CD8-positive, alpha-beta memory T cell (primary cell): ENCODE data around the gene HINT3. TPM values are rescaled to one million over a fixed set of nuclear protein-coding genes. Genes with fewer than 3 reads are reported as not detected.

Source experiments
- CTCF ChIA-PET: fragments of 350-600 bp; sonication (Branson Sonifier 250); formaldehyde crosslinking; loops from one replicate; lab custom pipeline; 2021; ENCODE audit warnings: antibody characterized with exemption; lab: Charles Lee
- POLR2A ChIA-PET: fragments of 350-600 bp; sonication (Branson Sonifier 250); formaldehyde crosslinking; loops from one replicate; lab custom pipeline; 2021; ENCODE audit warnings: antibody characterized with exemption; lab: Charles Lee
- DNase-seq, 5 donors: peaks; one replicate each; pipeline versions ENCODE4 v3.0.0 to v3.0.0-alpha.2; 2020 to 2022; ENCODE audit warnings: mixed read lengths in 1 of 5
- H3K27ac ChIP-seq: one replicate; pipeline ENCODE4 v1.7.0; 2013; ENCODE audit warnings: low read depth, mild to moderate bottlenecking, low read length, moderate library complexity
- H3K27me3 ChIP-seq: 2 replicates; pipeline ENCODE4 v1.7.0; 2013; ENCODE audit warnings: low read length, mild to moderate bottlenecking; ENCODE audit not compliant: insufficient read depth, poor library complexity, severe bottlenecking
- H3K36me3 ChIP-seq: 2 replicates; pipeline ENCODE4 v1.7.0; 2013; ENCODE audit warnings: mild to moderate bottlenecking, low read length, moderate library complexity; ENCODE audit not compliant: insufficient read depth
- H3K4me1 ChIP-seq: 2 replicates; pipeline ENCODE4 v1.7.0; 2013; ENCODE audit warnings: mild to moderate bottlenecking, low read length, moderate library complexity; ENCODE audit not compliant: insufficient read depth
- H3K4me3 ChIP-seq: 2 replicates; pipeline ENCODE4 v1.7.0; 2013; ENCODE audit warnings: mild to moderate bottlenecking, low read length
- H3K9me3 ChIP-seq: 2 replicates; pipeline ENCODE4 v1.7.0; 2013; ENCODE audit warnings: mild to moderate bottlenecking, low read length
- H3K27ac Mint-ChIP-seq, 8 donors: one replicate each; pipeline ENCODE4 v1.8.0; 2020 to 2021; ENCODE audit warnings: mixed read lengths in 8 of 8, mild to moderate bottlenecking in 6 of 8, inconsistent platforms in 3 of 8, moderate library complexity in 3 of 8
- H3K27me3 Mint-ChIP-seq, 2 donors: one replicate each; pipeline ENCODE4 v1.8.0; 2020 to 2021; ENCODE audit warnings: mixed read lengths in 2 of 2, mild to moderate bottlenecking in 1 of 2, moderate library complexity in 1 of 2
- H3K36me3 Mint-ChIP-seq, 3 donors: one replicate each; pipeline ENCODE4 v1.8.0; 2020 to 2021; ENCODE audit warnings: mixed read lengths in 3 of 3, inconsistent platforms in 1 of 3, mild to moderate bottlenecking in 1 of 3
- H3K4me1 Mint-ChIP-seq, 3 donors: one replicate each; pipeline ENCODE4 v1.8.0; 2020 to 2021; ENCODE audit warnings: mixed read lengths in 3 of 3, inconsistent platforms in 1 of 3, mild to moderate bottlenecking in 1 of 3
- H3K4me3 Mint-ChIP-seq, 7 donors: one replicate each; pipeline ENCODE4 v1.8.0; 2020 to 2021; ENCODE audit warnings: mixed read lengths in 7 of 7, mild to moderate bottlenecking in 6 of 7, moderate library complexity in 4 of 7, inconsistent platforms in 2 of 7
- H3K9me3 Mint-ChIP-seq, 5 donors: one replicate each; pipeline ENCODE4 v1.8.0; 2020 to 2022; ENCODE audit warnings: mixed read lengths in 5 of 5, mild to moderate bottlenecking in 3 of 5, moderate library complexity in 2 of 5, inconsistent platforms in 1 of 5
- polyA plus RNA-seq: library from polyadenylated mRNA; unstranded; fragments of 300-500 nt; fragmentation: Illumina TruSeq; gene quantifications from one replicate; pipeline ENCODE4 v1.2.3, GENCODE V29; 2021
- total RNA-seq, 2 experiments: library from RNA; stranded (reverse); gene quantifications; one replicate each; pipeline ENCODE4 v1.2.3, GENCODE V29; 2021

The HINT3 gene
- total and polyA plus RNA-seq, 3 experiments from 2014 or later, result 10.4 to 12.8 (median 12.1) TPM

DNA sequence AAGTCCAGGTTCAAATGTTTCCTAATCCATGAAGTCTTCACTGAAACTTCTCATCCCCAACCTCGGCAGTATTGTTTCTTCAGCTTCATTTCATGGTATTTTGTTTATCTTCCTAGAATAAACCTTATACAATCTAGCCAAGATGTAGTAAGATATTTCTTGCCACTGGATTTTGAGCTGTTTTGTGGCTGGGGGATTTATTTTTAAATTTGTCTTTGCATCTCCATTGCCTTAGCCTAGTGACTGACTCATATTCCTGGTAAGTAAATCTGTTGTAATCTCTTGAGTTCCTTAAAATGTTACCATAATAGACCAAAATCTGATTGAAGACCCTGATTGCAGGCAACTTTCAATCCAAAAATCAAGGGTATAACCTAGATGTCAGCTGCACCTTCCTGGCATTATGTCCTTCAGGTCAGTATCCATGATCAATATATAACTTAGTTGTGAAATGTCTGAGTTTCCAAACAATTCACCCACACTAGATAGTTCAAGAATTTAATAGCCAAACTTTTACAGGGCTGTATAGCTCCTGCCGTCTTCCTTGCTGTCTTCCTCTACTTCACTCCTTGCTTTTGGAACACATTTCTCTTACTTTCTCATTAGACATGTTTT, 25.1 kb downstream of the HINT3 start:
- ChIA-PET CTCF (no interaction called here), POLR2A (no interaction called here)

DNA sequence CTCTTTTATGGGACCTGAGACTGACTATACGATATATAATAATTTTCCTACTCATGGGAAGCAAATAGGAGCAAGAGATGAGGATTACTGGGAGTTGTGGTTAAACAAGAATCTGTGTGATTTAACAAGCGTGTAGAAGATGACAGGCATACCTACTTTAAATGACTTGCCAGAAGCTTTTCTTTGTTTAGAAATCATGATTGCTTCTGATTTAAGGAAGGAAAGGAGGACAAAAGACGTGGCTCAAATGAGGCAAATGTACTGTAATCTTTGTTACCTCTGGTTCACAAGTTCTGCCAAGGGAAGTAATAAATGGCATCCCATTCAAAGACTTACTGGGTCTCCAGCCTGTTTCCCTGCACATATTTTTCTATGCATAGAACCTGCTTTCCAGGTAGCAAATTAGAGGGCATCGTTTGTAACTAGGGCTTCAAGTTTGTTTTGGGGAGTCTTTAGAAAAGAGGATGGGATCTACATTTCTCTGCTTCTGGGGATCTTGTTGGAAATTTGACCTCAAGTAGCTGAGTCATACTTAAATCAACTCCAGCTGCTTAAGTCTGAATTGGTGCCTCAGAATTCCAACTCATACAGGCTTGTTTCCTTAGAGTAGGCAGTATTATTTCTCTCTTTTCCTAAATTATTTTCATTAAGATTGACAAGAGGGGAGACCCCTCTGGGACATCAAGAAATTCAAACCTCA, 26.8 kb downstream of the HINT3 start:
- POLR2A ChIA-PET, result no interaction called here
- no peak for DNase-seq
- Mint-ChIP-seq H3K9me3 (no peaks in the 10 kb centered on the region), H3K27ac (no peak overlapping the region), H3K4me1 (peaks cover 0 to 5% (median 1%) of the 10 kb centered on the region in 3 donors), H3K27me3 (no peaks in the 10 kb centered on the region), H3K36me3 (peaks cover 0 to 11% (median 2%) of the 10 kb centered on the region in 3 donors), H3K4me3 (no peak overlapping the region)
- Histone ChIP-seq H3K27ac (no peak overlapping the region), H3K4me1 (peaks cover 28% of the 10 kb centered on the region), H3K9me3 (no peaks in the 10 kb centered on the region), H3K36me3 (no peaks in the 10 kb centered on the region), H3K27me3 (no peaks in the 10 kb centered on the region), H3K4me3 (no peak overlapping the region)
- CTCF ChIA-PET, result interaction anchor here (1.9 kb wide), 1 partner anchor 27 kb away, joined by 7 read pairs; no protein-coding TSS in a partner anchor

More for the DNA sequence above, 25.1 kb downstream of the HINT3 start:
- no peak for DNase-seq
- H3K4me3 Mint-ChIP-seq, result no peak overlapping the region
- no peak overlapping the region for H3K27ac Mint-ChIP-seq
- Histone ChIP-seq H3K27me3 (no peaks in the 10 kb centered on the region), H3K27ac (no peak overlapping the region), H3K4me3 (no peak overlapping the region), H3K9me3 (no peaks in the 10 kb centered on the region), H3K4me1 (peaks cover 11% of the 10 kb centered on the region), H3K36me3 (no peaks in the 10 kb centered on the region)
- H3K36me3 Mint-ChIP-seq, result peaks cover 0 to 16% (median 4%) of the 10 kb centered on the region in 3 donors
- H3K9me3 Mint-ChIP-seq, result no peaks in the 10 kb centered on the region
- H3K4me1 Mint-ChIP-seq, result peaks cover 0 to 5% (median 1%) of the 10 kb centered on the region in 3 donors
- no peaks in the 10 kb centered on the region for H3K27me3 Mint-ChIP-seq

DNA sequence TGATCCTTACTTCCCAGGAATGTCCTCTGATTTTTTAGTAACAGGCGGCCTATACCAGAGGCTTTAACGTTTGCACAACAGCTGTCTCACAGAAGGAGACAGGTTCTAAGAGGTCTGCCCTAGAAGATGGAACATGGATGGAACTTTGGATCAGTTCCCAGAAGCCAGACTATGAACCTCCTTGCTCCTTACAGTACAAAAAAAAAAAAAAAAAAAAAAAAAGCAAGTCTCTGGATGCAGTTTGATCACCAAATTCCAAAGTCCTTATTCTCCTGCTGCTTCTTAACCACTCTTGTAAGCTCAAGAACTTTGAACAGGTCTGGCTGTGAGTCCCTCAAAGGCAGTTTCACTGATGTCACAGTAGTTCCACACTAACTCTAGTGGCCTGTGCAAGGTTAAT, 27.7 kb downstream of the HINT3 start:
- ChIA-PET CTCF (interaction anchor here (0.6 to 3.3 kb wide), 4 partner anchors 11 to 451 kb away, joined by 3 to 28 read pairs (median 9); no protein-coding TSS in a partner anchor), POLR2A (no interaction called here)
- Histone ChIP-seq H3K36me3 (no peaks in the 10 kb centered on the region), H3K9me3 (no peaks in the 10 kb centered on the region), H3K27me3 (no peaks in the 10 kb centered on the region), H3K4me3 (no peak overlapping the region), H3K27ac (no peak overlapping the region), H3K4me1 (peaks cover 31% of the 10 kb centered on the region)
- Mint-ChIP-seq H3K4me3 (peak overlapping the region in 1 of 7 donors; percentile 51), H3K27me3 (no peaks in the 10 kb centered on the region), H3K36me3 (peaks cover 0 to 2% (median 0%) of the 10 kb centered on the region in 3 donors), H3K27ac (no peak overlapping the region), H3K4me1 (peaks cover 0 to 5% (median 3%) of the 10 kb centered on the region in 3 donors), H3K9me3 (no peaks in the 10 kb centered on the region)
- DNase-seq, result no peak

DNA sequence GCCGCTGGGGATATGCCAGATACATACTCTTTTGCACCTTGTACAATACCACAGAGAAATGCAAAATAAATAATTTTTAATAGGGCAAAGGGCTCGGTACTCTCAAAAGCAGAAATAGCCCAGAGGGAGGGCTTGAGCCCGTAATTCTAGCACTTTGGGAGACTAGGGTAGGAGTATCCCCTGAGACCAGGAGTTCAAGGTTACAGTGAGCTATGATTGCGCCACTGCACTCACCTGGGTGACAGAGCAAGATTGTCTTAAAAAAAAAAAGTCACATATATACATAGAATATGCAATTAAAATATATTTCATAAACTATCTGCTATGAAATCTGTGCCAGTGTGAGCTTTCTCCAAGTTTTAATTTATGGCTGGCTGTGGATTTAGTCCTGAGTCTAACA, 29.0 kb downstream of the HINT3 start:
- Mint-ChIP-seq H3K36me3 (peaks cover 0 to 1% (median 0%) of the 10 kb centered on the region in 3 donors), H3K4me3 (peak overlapping the region in 6 of 7 donors; percentile 5 to 54 (median 33)), H3K27ac (peak overlapping the region in 1 of 8 donors; percentile 5), H3K27me3 (no peaks in the 10 kb centered on the region), H3K9me3 (no peaks in the 10 kb centered on the region), H3K4me1 (peaks cover 4 to 12% (median 8%) of the 10 kb centered on the region in 3 donors)
- ChIA-PET CTCF (interaction anchor here (1.1 to 3.3 kb wide), 6 partner anchors 10 to 204 kb away, joined by 4 to 28 read pairs (median 19); partner anchors contain the start of genes HINT3 and NCOA7), POLR2A (interaction anchor here (0.7 to 2.6 kb wide), 5 partner anchors 11 to 205 kb away, joined by 3 to 37 read pairs (median 9); partner anchors contain the start of genes HINT3 and NCOA7)
- no peak for DNase-seq
- Histone ChIP-seq H3K4me3 (peak overlapping the region; percentile 92), H3K4me1 (peaks cover 34% of the 10 kb centered on the region), H3K36me3 (no peaks in the 10 kb centered on the region), H3K9me3 (no peaks in the 10 kb centered on the region), H3K27ac (peak overlapping the region; percentile 87), H3K27me3 (no peaks in the 10 kb centered on the region)

DNA sequence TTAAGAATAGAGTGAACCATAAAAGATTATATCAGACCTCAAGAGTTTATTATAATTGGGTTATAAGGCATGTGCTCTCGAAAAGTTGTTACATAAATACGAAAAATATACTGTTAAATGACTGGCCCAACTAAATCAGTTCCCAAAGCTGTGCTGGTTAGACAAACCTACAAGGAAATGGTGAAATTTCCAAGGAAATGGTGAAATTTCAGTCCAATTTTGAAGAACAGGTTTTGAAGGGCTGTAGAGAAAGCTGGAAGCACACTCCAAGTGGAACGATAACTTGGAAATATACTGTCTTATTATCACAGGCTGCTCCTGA, 29.4 kb downstream of the HINT3 start:
- no peak overlapping the region for H3K27ac Mint-ChIP-seq
- H3K9me3 ChIP-seq, result no peaks in the 10 kb centered on the region
- CTCF ChIA-PET, result interaction anchor here (1.1 to 3.3 kb wide), 8 partner anchors 9 to 1529 kb away, joined by 3 to 28 read pairs (median 13); partner anchors contain the start of genes HINT3 and NCOA7

DNA sequence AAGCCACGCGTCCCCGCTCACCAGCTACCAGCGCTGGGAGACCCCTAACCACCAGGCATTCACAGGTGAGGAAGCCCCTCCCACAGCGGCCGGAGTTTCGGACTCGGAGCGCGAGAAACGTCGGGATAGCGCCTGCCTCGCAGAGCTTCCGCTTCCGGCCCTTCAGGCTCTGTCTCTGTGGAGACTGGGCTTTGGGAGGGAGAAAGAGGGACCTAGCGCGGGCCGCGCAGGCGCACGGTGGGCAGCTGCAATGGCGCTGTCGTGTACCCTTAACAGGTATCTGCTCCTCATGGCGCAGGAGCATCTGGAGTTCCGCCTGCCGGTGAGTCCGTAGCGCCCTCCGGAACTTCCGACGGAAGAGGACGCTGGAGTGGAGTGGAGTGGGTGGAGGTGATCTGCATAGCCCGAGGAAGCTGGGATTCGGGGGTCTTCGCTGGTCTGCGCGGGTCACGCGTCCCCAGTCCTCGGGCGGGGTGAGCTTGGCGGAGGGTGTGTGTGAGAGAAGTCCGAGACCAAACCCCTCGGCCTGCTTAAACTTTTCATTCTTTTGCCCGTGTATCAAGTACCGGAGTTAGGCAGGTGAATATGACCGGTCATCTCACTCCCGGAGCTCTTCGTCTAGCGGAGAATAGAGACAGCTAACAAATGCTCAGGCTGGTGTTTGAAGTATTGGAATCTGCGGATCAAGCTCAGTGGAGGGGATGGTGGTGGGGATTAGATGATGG, 29.9 kb downstream of the HINT3 start, which contains the start of gene TRMT11:
Gene TRMT11 (plus strand): TSS at position 240 of the 725 bp plus-strand sequence. CDS start 11 bp downstream, at position 251.
- CTCF ChIA-PET, result interaction anchor here (1.1 to 3.3 kb wide), 8 partner anchors 9 to 1528 kb away, joined by 3 to 28 read pairs (median 13); partner anchors contain the start of genes HINT3 and NCOA7
- H3K27ac Mint-ChIP-seq, result peak within 1 kb of the TSS in 1 of 8 donors; percentile 5

More for the DNA sequence above, 29.4 kb downstream of the HINT3 start:
- H3K4me1 ChIP-seq, result peaks cover 34% of the 10 kb centered on the region
- no peaks in the 10 kb centered on the region for H3K27me3 ChIP-seq
- peak overlapping the region; percentile 87 for H3K27ac ChIP-seq
- Mint-ChIP-seq H3K27me3 (no peaks in the 10 kb centered on the region), H3K4me1 (peaks cover 7 to 14% (median 11%) of the 10 kb centered on the region in 3 donors), H3K9me3 (no peaks in the 10 kb centered on the region), H3K4me3 (no peak overlapping the region), H3K36me3 (peaks cover 0 to 1% (median 0%) of the 10 kb centered on the region in 3 donors)
- H3K36me3 ChIP-seq, result no peaks in the 10 kb centered on the region
- POLR2A ChIA-PET, result interaction anchor here (0.7 to 2.6 kb wide), 8 partner anchors 11 to 684 kb away, joined by 3 to 37 read pairs (median 8); partner anchors contain the start of genes HDDC2, HINT3 and NCOA7
- DNase-seq, result no peak
- H3K4me3 ChIP-seq, result peak overlapping the region; percentile 92

DNA sequence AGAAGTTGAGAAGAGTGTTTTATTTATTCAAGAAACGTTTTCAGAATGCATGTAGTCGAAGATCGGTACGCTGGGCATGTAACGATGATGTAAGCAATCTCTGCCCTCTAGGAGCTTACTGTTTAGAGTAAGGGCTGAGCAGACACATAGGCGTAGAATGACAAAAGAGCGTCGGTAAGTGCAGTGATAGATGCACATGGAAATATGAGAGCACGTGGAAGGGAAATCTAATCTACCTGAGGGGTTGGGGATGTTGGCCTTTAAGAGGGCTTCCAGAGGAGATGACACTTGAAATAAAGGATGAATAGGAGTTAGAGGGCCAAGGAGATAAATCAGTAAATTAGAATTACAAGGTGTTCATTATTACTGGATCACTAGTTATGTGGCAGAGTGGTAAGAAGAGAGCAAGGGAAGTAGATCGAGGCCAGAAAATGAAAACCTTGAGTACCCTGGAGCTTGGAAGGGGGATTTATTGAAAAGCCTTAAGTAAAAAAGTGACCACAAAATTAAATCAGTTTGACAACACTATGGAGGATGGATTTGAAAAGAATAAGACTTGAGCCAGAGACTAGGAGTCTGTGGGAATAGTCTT, 30.6 kb downstream of the HINT3 start:
- peaks cover 0 to 1% (median 0%) of the 10 kb centered on the region in 3 donors for H3K36me3 Mint-ChIP-seq
- no peaks in the 10 kb centered on the region for H3K27me3 ChIP-seq
- H3K27ac ChIP-seq, result peak overlapping the region; percentile 87
- no peaks in the 10 kb centered on the region for H3K9me3 Mint-ChIP-seq
- peak overlapping the region; percentile 92 for H3K4me3 ChIP-seq
- H3K9me3 ChIP-seq, result no peaks in the 10 kb centered on the region
- CTCF ChIA-PET, result interaction anchor here (1.2 to 3.3 kb wide), 7 partner anchors 8 to 1528 kb away, joined by 3 to 28 read pairs (median 15); partner anchors contain the start of genes HINT3 and NCOA7
- DNase-seq, result no peak
- POLR2A ChIA-PET, result interaction anchor here (0.6 to 2.6 kb wide), 10 partner anchors 8 to 1552 kb away, joined by 3 to 37 read pairs (median 6); partner anchors contain the start of genes HDDC2, HINT3, NCOA7 and RNF146
- H3K4me1 ChIP-seq, result peaks cover 34% of the 10 kb centered on the region
- H3K27me3 Mint-ChIP-seq, result no peaks in the 10 kb centered on the region
- no peak overlapping the region for H3K27ac Mint-ChIP-seq
- H3K36me3 ChIP-seq, result no peaks in the 10 kb centered on the region
- no peak overlapping the region for H3K4me3 Mint-ChIP-seq
- H3K4me1 Mint-ChIP-seq, result peaks cover 16 to 20% (median 17%) of the 10 kb centered on the region in 3 donors

More for the DNA sequence above, 29.9 kb downstream of the HINT3 start, which contains the start of gene TRMT11:
- Mint-ChIP-seq H3K4me3 (peak within 1 kb of the TSS in 6 of 7 donors; percentile 5 to 54 (median 33)), H3K9me3 (no peaks in the 10 kb centered on the region), H3K4me1 (peaks cover 9 to 15% (median 13%) of the 10 kb centered on the region in 3 donors), H3K27me3 (no peaks in the 10 kb centered on the region), H3K36me3 (peaks cover 0 to 1% (median 0%) of the 10 kb centered on the region in 3 donors)
- POLR2A ChIA-PET, result interaction anchor here (0.6 to 2.6 kb wide), 11 partner anchors 9 to 1552 kb away, joined by 3 to 37 read pairs (median 5); partner anchors contain the start of genes HDDC2, HINT3, NCOA7 and RNF146
- H3K9me3 ChIP-seq, result no peaks in the 10 kb centered on the region
- H3K36me3 ChIP-seq, result no peaks in the 10 kb centered on the region
- H3K4me3 ChIP-seq, result peak within 1 kb of the TSS; percentile 92
- H3K27ac ChIP-seq, result peak within 1 kb of the TSS; percentile 87
- peak; percentile 72 to 91 (median 82) for DNase-seq
- H3K4me1 ChIP-seq, result peaks cover 34% of the 10 kb centered on the region
- H3K27me3 ChIP-seq, result no peaks in the 10 kb centered on the region
